GM23248 (cell line): ENCODE measurements around the gene NBEAL2.

Experiments
- EZH2 ChIP-seq: fragments of 200-600 bp; sonication (generic); IDR thresholded peaks from 2 replicates; pipeline ENCODE4 v1.6.1; 2018; ENCODE audit warnings: antibody characterized with exemption, mild to moderate bottlenecking; ENCODE audit not compliant: insufficient read depth, poor library complexity, severe bottlenecking
- EZH2phosphoT487 ChIP-seq: fragments of 200-600 bp; sonication (generic); IDR thresholded peaks from 2 replicates; pipeline ENCODE4 v1.6.1; 2018; ENCODE audit warnings: antibody characterized with exemption, moderate library complexity, mild to moderate bottlenecking, low read depth; ENCODE audit not compliant: insufficient read depth

GRCh38 chr3:46958467-46959160 lies 20.9 kb upstream of the NBEAL2 start:
- TF ChIP-seq EZH2phosphoT487 (no peak), EZH2 (no peak)
